Middle frontal gyrus (tissue), 1 donor: ENCODE results near the gene GSE1.

ENCODE experiments used
- DNase-seq: peaks from one replicate; pipeline ENCODE4 v3.0.0-alpha.2; 2015; ENCODE audit warnings: low spot score; ENCODE audit errors: extremely low spot score

Gene GSE1

DNA sequence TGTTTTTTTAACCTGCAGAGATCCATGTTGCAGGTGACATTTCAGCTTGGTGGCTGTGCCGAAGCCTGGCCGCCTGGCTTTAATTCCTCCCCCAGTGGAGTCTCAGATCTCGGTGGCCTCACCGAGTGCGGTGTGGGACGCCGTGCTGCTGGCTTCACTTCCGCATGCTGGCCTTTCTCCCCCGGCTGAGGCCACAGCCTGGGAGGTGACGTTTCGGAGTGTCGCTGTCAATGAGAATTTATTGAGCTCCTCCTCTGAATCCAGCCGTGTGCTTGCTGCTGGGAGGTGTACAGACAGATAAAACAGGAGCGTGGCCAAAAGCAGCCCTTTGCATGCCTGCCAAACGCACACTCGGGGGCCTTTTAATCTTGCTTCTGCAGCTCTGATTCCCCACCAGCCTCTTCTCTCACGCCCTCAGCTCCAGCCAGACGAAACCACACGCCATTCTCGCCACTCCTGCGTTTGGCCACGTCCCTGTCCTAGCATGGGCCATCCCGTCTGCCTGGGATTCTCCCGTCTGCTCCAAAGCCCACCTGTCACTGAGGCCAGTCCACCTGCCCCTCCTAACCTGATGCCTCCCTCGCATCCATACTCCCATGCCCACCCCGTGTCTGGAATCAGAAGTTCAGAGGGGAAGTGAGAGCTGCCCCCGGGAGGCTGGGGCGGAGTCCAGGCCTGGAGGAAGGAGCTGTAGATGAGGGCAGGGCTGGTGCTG, 3.6 kb downstream of the GSE1 start:
- no peak for DNase-seq

GRCh38 chr16:85617948-85618347, 4.8 kb downstream of the GSE1 start:
- DNase-seq = no peak

GRCh38 chr16:85618521-85618920, 5.4 kb downstream of the GSE1 start:
- DNase-seq = no peak

DNA sequence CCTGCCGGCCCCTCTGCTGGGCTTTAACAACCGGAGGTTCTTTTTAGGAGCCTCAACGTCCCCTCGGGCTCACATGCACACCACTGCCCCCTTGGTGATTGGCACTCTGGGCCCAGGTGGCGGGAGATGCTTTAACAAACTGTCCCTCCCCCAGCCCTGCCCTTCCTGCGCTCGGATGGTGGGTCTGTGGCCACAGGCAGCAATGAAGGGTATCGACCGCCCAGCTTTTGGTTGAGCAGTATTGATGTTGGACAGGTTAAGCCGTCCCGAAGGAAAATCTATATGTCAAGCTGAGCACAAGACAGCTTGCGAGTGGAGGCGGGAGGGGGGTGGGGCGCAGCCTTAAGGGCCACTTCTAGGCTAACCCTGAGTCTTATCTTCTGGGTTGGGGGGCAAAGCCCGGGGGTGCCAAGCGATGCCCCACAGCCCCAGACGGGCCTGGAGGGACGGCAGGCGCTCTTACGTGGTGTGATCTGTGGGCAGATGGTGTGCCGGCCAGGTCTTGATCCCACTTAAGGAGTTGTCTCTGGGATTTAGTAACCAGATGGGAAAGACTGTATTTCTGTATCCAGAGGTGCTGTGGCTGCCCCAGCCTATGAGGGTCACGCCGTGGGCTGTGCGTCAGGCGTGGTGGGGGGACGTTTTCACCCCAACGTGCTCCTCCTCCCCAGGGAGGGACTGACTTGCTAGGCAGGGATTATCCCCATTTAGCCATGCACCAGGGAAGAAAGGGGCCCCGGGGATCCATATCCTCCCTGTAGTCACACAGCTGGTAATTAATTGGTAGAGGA, 6.2 kb downstream of the GSE1 start:
- DNase-seq = no peak

- DNase-seq = no peak
Observed at GRCh38 chr16:85620374-85620773, 7.3 kb downstream of the GSE1 start.

- DNase-seq = no peak
Observed at GRCh38 chr16:85621698-85622428, 8.7 kb downstream of the GSE1 start.

DNA sequence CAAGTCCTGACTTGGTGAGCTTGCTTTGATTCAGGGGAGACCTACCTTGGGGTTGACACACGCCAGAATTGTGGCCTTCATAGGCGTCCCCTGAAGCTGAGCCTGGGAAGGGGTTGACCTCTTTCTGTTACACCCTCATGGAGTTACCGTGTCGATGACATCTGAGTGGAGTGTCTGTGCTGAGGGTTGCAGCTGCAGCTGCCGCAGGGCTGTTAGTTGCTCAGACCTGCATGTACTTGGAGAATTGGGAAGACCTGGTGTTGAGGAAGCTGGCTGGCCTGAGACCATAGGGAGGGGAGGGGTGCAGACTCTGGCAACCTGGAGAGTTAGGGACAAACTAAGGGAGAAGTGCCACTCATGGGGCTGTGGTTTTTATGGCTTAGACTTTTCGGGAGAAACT, 9.6 kb downstream of the GSE1 start:
- no peak for DNase-seq

GRCh38 chr16:85623250-85623649, 10.1 kb downstream of the GSE1 start:
- DNase-seq = no peak

DNA sequence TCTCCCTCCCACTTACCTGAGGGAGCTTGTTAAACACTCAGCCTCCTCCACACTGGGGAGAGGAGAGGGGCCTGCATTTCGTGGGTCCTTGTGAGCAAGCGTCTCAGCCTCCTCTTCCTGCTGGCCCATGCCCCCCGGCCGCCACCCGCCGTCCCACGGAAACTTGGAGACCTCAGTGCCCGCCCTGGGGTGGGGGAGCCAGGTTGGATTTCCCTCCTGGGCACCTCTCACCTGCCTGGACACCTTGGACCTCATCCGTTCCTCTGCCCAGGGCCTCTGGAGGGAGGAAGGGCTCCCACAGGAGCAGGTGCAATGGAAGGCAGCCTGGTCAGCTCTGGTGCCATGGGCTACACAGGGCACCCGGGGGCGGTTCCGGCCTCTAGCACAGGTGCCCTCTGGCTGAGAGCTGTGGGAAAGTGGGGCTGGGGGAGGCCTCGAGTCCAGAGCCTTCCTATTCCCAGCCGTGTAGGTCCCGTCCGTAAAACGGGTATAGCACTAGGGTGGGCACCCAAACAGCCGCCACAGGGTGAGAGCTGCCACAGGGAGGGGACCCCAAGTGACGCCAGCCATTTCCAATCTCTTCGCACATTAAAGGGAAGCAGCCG, 11.0 kb downstream of the GSE1 start:
- DNase-seq = no peak

- no peak for DNase-seq
Observed at GRCh38 chr16:85624646-85625045, 11.5 kb downstream of the GSE1 start.

DNA sequence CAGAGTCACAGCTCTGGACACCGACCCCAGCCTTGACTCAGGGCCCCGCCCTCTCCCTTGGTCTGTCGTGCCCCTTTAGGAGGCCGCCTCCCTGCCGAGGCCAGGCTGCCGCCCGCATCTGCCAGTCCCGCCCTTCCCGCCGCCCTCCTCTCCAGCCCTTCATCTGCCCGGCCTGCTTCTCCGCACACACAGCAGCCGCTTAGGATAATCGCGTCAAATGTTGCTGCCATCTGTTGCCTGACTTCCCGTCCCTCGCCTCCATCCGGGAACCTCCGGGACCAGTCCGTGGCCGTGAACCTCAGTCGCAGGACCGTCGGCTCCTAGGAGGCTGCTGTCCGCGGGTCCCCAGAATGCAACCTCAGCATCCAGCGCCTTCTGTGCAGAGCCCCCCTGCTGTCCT, 11.9 kb downstream of the GSE1 start:
- DNase-seq = no peak

DNA sequence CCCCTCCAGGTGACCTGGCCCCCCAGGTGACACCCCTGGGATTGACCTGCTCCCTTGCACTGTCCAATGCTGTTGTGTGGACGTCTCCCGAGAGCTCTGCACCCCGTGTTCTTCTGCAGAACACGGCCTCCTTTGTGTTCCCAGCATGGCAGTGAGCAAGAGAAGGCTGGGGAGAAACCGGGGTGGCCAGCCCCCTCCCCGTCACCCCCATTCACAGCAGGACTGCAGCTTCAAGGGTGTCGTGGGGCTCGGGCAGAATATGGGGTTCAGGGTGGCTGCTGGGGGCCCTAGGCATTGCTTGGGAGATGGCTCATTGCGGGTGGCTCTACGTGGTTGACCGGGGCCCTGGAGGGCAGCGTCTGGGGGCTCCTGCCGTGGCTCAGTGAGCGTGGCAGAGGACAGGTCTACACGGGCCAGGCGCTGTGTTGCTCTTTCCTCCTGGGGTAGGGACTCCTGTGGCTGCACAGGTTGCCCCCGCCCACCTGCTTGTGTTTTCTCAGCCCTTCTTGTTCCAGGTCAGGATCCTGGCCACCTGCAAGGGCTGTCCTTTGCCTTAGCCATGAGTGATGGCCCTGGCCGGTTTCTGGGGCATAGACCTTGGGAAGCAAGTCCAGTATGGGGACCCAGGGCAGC, 12.5 kb downstream of the GSE1 start:
- DNase-seq = no peak

DNA sequence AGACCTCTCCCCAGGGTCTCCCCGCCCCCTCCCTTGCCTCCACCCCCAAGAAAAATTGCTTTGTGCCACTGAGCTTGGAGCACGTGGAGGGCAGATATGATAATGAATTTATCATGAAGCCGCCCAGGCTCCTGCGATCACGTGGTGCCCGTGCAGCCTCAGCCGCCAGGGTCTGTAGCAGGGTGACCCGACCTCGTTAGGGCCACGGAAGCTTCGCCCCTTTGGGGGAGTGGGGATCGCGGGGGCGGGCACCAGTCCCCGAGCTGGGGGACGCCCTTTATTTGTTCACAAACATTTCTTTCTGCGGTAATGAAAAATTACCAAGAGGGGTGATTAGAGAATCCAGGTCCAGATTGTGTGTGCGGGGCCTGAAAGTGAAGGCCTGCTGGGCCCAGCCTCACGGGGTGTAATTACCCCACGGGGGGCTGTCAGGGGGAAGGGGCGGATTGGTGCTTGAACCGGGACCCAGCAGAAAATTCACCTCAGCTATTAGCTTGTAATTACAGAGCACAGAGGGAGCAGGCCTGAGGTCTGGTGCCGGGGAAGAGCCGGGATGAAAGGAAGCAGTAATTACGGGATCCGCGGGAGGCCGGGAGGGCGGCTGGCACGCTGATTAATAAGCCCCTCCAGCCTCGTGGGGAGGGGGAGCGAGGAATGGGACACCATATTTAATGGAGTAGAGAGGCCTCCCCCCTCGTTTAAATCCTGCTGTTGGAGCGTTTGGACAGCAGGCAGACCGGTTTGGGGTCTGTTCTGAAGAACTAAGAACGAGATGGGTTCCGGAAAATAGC, 13.3 kb downstream of the GSE1 start:
- no peak for DNase-seq

- DNase-seq = no peak
Observed at GRCh38 chr16:85627089-85627488, 14.0 kb downstream of the GSE1 start.

DNA sequence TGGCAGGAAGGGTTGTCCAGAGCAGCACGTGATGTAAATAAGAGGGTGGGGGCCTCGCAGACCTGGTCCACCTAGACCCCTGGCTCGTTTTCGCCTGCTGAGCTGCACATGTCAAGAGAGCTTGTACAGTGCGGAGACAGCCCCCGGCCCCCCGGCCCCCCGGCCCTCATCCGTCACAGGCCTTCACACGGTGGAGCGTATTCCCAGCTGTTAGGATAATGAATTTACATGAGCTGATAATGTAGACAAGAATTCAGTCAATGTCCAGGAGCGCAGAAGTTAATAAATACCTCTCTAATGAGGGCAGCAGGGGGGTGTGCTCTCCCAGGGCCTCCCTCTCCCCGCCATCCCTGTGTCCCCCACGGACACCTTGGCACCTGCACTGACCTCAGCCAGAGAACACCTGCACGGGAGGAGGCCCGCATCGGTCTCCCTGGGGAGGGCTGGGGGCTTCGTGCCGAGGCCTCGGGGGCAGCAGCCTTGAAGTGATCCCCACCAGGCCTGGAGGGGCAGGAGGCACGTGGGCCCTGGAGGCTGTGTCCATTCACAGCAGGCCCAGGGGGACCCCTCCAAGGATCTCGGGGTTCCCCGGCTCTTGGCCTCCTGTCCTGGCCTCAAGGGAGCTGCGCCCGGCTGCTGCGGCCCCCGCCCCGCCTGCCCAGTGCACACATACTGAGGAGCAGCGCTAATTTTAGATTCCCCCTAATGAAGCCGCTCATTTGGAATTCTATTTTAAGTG, 14.6 kb downstream of the GSE1 start:
- no peak for DNase-seq

DNA sequence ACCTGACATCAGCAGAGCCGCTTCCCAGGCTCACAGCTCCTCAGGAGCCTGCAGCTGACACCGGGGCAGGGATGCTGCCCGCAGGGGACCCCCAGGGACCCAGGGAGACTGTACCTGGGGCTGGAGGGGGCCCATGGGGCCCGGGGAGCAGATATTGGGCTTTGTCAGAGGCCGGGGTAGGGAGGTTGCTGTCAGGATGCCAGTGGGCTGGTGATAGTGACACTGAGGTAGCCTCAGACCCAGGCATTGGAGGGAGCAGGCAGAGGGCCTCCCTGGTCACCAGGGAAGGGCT, 15.1 kb downstream of the GSE1 start:
- no peak for DNase-seq

DNA sequence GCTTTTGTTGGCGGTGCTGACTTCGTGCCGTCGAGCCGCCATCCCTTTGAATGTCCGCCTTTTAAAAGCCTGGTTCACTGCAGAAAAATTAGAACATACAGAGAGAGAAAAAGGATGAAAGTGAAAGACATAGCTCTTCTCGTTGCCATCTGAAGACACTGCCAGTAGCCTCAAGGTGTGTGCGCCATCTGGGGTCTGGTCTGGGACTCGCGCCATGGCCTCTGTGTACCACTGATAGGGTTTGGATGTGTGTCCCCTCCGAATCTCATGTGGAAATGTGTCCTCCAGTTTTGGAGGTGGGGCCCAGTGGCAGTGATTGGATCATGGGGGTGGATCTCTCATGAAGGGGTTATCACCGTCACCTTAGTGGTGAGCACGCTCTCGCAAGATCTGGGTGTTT, 15.5 kb downstream of the GSE1 start:
- DNase-seq = no peak

DNA sequence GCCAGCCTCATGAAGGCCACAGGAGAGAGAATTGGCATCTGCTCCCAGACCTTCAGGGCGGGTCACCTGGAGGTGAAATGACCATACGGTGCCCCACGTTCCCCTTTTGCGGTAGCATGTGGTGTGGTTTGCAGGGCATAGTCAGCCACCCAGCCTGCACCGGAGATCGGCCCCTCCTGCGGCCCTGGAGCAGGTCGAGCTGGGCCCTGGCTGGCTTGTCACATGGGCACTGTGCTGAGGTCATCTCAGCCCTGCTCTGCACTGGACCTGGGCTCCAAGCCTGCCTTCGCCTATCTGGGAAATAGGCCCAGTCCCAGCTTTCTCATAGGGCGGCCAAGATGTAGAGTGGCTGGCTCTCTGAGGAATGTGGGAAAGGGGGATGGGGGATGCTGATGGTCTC, 16.2 kb downstream of the GSE1 start:
- DNase-seq = no peak

DNA sequence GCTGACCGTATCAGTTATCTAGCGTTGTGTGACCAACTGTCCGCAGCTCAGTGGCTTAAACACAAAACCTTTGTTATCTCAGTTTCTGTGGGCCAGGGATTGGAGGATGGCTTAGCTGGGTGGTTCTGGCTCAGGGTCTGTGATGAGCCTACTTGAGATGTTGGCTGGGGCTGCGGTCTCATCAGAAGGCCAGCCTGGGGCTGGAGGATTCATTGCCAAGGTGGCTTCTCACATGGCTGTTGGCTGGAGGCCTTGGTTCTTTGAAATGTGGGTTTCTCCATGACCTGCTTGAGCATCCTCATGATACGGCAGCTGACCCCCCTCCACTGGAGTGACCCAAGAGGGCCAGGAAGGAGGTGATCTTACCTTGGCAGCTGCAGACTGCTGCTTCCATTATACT, 16.7 kb downstream of the GSE1 start:
- DNase-seq = no peak

DNA sequence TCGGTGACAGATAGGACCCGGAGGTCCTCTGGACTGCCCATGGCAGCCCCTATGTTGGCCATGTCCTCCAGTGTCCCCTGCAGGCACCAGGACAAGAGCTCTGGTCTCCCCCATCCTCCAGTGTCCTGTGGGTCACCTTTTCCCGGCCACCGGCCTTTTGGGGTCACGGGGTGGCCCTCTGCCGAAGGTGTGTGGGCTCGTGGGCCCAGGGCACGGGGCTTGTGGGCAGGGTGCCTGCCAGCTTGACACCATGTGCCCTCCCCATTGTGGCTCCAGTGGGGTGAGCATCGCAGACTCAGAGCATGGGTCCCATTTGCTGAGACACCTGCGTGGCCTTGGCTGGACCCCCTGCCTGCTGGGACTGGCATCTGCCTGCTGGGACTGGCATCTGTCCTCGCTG, 18.1 kb downstream of the GSE1 start:
- DNase-seq = no peak
